Measurements from ENCODE around the gene CBX2. TPM values are rescaled to one million over a fixed set of nuclear protein-coding genes. Genes with fewer than 3 reads are reported as not detected.

CBX2 gene
- total RNA-seq = 13.8 TPM

DNA sequence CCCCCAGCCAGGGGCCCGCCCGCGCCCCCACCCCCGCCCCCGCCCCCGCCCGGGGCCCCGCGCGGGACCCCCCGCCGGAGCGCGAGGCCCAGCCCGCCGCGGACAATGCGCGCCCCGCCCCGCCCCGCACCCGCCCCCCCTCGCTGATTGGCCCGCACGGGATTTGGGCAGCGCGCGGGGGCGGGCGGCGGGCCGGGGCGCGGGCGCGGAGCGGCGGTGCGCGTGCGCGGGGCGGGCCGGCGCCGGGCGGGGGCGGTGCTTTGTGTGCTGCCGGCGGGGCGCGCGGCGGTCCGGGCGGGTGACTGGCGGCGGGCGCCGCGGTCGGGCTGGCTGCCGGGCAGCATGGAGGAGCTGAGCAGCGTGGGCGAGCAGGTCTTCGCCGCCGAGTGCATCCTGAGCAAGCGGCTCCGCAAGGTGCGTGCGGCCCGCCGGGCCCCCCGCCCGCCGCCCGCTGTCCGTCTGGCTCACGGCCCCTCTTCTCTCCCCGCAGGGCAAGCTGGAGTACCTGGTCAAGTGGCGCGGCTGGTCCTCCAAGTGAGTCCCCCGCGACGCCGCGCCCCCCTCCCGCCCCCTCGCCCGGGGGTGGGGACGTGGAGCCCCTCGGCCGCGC is at the start of gene CBX2:
Gene CBX2, plus strand, starts transcription at position 255 of the 610 bp plus-strand sequence. Its CDS starts 88 bp downstream, at position 343.

DNA sequence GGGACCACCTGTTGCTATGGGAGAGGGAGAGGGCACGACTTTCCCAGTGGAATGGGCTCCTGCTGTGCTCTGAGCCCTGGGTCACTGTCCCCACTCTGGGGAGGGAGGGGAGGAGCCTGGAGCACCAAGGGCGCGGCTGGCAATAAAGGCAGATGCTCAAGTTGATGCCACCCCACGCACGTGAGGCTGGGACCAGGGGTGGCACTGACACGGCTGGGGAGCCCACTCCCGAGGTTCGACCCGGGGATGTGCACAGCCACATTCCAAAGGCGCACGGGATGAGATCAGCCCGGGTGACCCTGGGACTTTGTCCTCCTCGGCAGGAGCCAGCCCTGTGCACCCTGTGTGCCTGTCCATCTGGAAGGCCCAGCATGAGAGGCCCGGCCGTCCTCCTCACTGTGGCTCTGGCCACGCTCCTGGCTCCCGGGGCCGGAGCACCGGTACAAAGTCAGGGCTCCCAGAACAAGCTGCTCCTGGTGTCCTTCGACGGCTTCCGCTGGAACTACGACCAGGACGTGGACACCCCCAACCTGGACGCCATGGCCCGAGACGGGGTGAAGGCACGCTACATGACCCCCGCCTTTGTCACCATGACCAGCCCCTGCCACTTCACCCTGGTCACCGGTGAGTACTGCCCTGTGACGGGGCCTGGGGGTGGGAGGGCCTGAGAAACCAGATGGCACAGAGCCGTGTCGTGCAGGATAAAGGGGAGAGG is 47.0 kb upstream of the CBX2 start, which contains the start of gene ENPP7:
Gene ENPP7, plus strand, starts transcription at position 175 of the 715 bp plus-strand sequence. Its CDS starts 197 bp downstream, at position 372.

DNA sequence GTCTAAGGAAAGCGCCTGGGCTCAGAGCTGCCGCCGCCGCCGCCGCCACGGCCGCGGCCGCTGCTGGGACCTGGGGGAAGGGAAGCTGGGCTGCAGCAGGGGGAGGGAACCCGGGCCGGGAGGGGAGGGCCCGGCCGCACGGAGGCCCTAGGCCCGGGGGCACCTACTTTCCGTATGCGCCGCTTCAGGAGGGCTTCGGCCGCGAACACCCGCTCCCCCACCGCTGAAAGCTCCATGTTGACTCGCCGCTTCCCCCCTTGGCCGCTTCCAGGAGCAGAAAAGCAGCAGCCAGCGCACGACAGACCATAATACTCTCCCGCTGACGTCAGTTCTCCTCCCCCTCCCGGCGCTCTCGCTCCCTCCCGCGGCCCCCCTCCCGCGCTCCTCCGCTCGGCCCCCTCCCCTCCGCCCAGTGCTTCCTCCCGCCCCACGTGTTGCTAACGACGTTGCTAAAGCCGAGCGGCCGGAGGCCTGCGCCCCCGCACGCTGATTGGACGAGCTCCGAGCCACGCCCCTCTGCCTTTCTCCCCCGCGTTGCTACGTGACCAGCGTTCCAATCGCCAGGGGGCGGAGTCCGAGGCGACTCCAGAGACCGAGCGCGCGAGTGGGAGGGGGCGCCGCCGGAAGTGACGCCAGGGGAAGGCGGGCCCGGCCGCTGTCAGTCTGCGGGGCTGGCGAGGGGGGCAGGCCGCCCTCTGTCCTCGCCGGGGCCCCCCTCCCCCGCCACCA is 19.0 kb downstream of the CBX2 start, which contains the start of gene CBX8:
Gene CBX8, minus strand, starts transcription at position 315 of the 729 bp plus-strand sequence. Its CDS starts 79 bp downstream, at position 236.

Other genes with a start within 250 kb of the CBX2 start
- gene RBFOX3, start 167.1 kb upstream of the CBX2 start, total RNA-seq = 3.7 TPM
- not detected for gene ENPP7, start 47.2 kb upstream of the CBX2 start, total RNA-seq
- gene CBX8, start 18.9 kb downstream of the CBX2 start, total RNA-seq = 17.4 TPM
- gene CBX4, start 61.3 kb downstream of the CBX2 start, total RNA-seq = 25.6 TPM

Measured in camera-type eye (tissue), 1 donor.